Stomach smooth muscle (tissue), 2 donors: Measurements from ENCODE around the gene SLC38A1.
A peak's percentile ranks its signal among the peaks of the same experiment; 100 is the strongest.
"Not testable (repeated sequence)": the region's sequence is repeated elsewhere in the genome, so short reads cannot be mapped to it uniquely, and the experiment has no call there.

ENCODE experiments used
- H3K27ac ChIP-seq: one replicate; pipeline ENCODE4 v1.7.0; 2013; ENCODE audit warnings: mild to moderate bottlenecking, low read length, inconsistent platforms
- H3K27me3 ChIP-seq, 2 donors: one replicate each; pipeline ENCODE4 v1.7.0; 2013; ENCODE audit warnings: low read length in 2 of 2; ENCODE audit not compliant: insufficient read depth in 2 of 2, control insufficient read depth in 1 of 2
- H3K36me3 ChIP-seq, 2 donors: one replicate each; pipeline ENCODE4 v1.7.0; 2013; ENCODE audit warnings: low read length in 2 of 2; ENCODE audit not compliant: control insufficient read depth in 2 of 2, insufficient read depth in 2 of 2
- H3K4me1 ChIP-seq: one replicate; pipeline ENCODE4 v1.7.0; 2013; ENCODE audit warnings: low read length; ENCODE audit not compliant: control insufficient read depth, insufficient read depth
- H3K4me3 ChIP-seq, 2 donors: one replicate each; pipeline ENCODE4 v1.7.0; 2013; ENCODE audit warnings: low read length in 2 of 2
- H3K9ac ChIP-seq, 2 donors: one replicate each; pipeline ENCODE4 v1.7.0; 2013; ENCODE audit warnings: low read length in 2 of 2, mild to moderate bottlenecking in 1 of 2
- H3K9me3 ChIP-seq, 2 donors: one replicate each; pipeline ENCODE4 v1.7.0; 2013; ENCODE audit warnings: low read length in 2 of 2; ENCODE audit not compliant: control insufficient read depth in 2 of 2
- donor health status: healthy.
- donor health status: Pancreatic carcinoma.

Gene SLC38A1

GRCh38 chr12:46168426-46168825, 100.4 kb downstream of the SLC38A1 start:
- Histone ChIP-seq H3K4me1 (no peaks in the 10 kb centered on the region), H3K27me3 (no peaks in the 10 kb centered on the region), H3K36me3 (no peaks in the 10 kb centered on the region), H3K4me3 (no peak overlapping the region), H3K27ac (no peak overlapping the region), H3K9ac (no peak overlapping the region), H3K9me3 (no peaks in the 10 kb centered on the region)

- Histone ChIP-seq H3K9ac (no peak overlapping the region), H3K4me1 (no peaks in the 10 kb centered on the region), H3K27ac (no peak overlapping the region), H3K9me3 (no peaks in the 10 kb centered on the region), H3K36me3 (no peaks in the 10 kb centered on the region), H3K27me3 (no peaks in the 10 kb centered on the region), H3K4me3 (no peak overlapping the region)
Measured at GRCh38 chr12:46167412-46167811, 101.4 kb downstream of the SLC38A1 start.

- no peak overlapping the region for H3K4me3 ChIP-seq
Measured at GRCh38 chr12:46165191-46165590, 103.7 kb downstream of the SLC38A1 start.

GRCh38 chr12:46164186-46164761, 104.6 kb downstream of the SLC38A1 start:
- Histone ChIP-seq H3K9ac (no peak overlapping the region), H3K4me1 (peaks cover 19% of the 10 kb centered on the region), H3K9me3 (no peaks in the 10 kb centered on the region), H3K4me3 (no peak overlapping the region), H3K27ac (no peak overlapping the region), H3K27me3 (no peaks in the 10 kb centered on the region), H3K36me3 (no peaks in the 10 kb centered on the region)

More at GRCh38 chr12:46165191-46165590, 103.7 kb downstream of the SLC38A1 start:
- H3K9ac ChIP-seq: no peak overlapping the region
- H3K36me3 ChIP-seq: no peaks in the 10 kb centered on the region
- no peaks in the 10 kb centered on the region for H3K27me3 ChIP-seq
- no peak overlapping the region for H3K27ac ChIP-seq
- no peaks in the 10 kb centered on the region for H3K9me3 ChIP-seq
- H3K4me1 ChIP-seq: peaks cover 14% of the 10 kb centered on the region

- H3K9ac ChIP-seq, H3K36me3 ChIP-seq, H3K27ac ChIP-seq, H3K27me3 ChIP-seq, H3K9me3 ChIP-seq, H3K4me3 ChIP-seq: not testable (repeated sequence)
- peaks cover 26% of the 10 kb centered on the region for H3K4me1 ChIP-seq
Measured at GRCh38 chr12:46162549-46163076, 106.2 kb downstream of the SLC38A1 start.

GRCh38 chr12:46160981-46161690, 107.7 kb downstream of the SLC38A1 start:
- no peak overlapping the region for H3K9ac ChIP-seq
- peak overlapping the region; percentile 68 for H3K27ac ChIP-seq
- H3K27me3 ChIP-seq: no peaks in the 10 kb centered on the region

GRCh38 chr12:46160101-46160980, 108.5 kb downstream of the SLC38A1 start:
- Histone ChIP-seq H3K4me1 (peaks cover 26% of the 10 kb centered on the region), H3K9ac (no peak overlapping the region), H3K27ac (peak overlapping the region; percentile 68), H3K9me3 (no peaks in the 10 kb centered on the region), H3K36me3 (no peaks in the 10 kb centered on the region), H3K27me3 (no peaks in the 10 kb centered on the region), H3K4me3 (no peak overlapping the region)

More at GRCh38 chr12:46160981-46161690, 107.7 kb downstream of the SLC38A1 start:
- no peaks in the 10 kb centered on the region for H3K36me3 ChIP-seq
- no peaks in the 10 kb centered on the region for H3K9me3 ChIP-seq
- peaks cover 26% of the 10 kb centered on the region for H3K4me1 ChIP-seq
- no peak overlapping the region for H3K4me3 ChIP-seq

- H3K36me3 ChIP-seq: no peaks in the 10 kb centered on the region
- H3K4me1 ChIP-seq: peaks cover 28% of the 10 kb centered on the region
- peak overlapping the region in 1 of 2 donors; percentile 10 for H3K9ac ChIP-seq
- no peaks in the 10 kb centered on the region for H3K9me3 ChIP-seq
- H3K27me3 ChIP-seq: no peaks in the 10 kb centered on the region
- no peak overlapping the region for H3K4me3 ChIP-seq
- peak overlapping the region; percentile 68 for H3K27ac ChIP-seq
Measured at GRCh38 chr12:46159309-46159901, 109.4 kb downstream of the SLC38A1 start.

- H3K36me3 ChIP-seq: no peaks in the 10 kb centered on the region
- H3K9ac ChIP-seq: peak overlapping the region in 1 of 2 donors; percentile 10
- no peaks in the 10 kb centered on the region for H3K9me3 ChIP-seq
- no peak overlapping the region for H3K4me3 ChIP-seq
- peak overlapping the region; percentile 68 for H3K27ac ChIP-seq
- no peaks in the 10 kb centered on the region for H3K27me3 ChIP-seq
- peaks cover 31% of the 10 kb centered on the region for H3K4me1 ChIP-seq
Measured at GRCh38 chr12:46158501-46158900, 110.3 kb downstream of the SLC38A1 start.

GRCh38 chr12:46154221-46154985, 114.4 kb downstream of the SLC38A1 start:
- Histone ChIP-seq H3K4me3 (no peak overlapping the region), H3K9me3 (no peaks in the 10 kb centered on the region), H3K36me3 (no peaks in the 10 kb centered on the region), H3K27ac (no peak overlapping the region), H3K9ac (no peak overlapping the region), H3K4me1 (peaks cover 12% of the 10 kb centered on the region), H3K27me3 (no peaks in the 10 kb centered on the region)
